NCI-H1417 treated with DMSO at 0.1 percent for 48 hours (cell line): Measurements from ENCODE around the gene KCNQ2.

ENCODE experiments used
- DNase-seq: peaks from one replicate; lab custom pipeline; 2025; lab: John Stamatoyannopoulos, UW

Gene KCNQ2

DNA sequence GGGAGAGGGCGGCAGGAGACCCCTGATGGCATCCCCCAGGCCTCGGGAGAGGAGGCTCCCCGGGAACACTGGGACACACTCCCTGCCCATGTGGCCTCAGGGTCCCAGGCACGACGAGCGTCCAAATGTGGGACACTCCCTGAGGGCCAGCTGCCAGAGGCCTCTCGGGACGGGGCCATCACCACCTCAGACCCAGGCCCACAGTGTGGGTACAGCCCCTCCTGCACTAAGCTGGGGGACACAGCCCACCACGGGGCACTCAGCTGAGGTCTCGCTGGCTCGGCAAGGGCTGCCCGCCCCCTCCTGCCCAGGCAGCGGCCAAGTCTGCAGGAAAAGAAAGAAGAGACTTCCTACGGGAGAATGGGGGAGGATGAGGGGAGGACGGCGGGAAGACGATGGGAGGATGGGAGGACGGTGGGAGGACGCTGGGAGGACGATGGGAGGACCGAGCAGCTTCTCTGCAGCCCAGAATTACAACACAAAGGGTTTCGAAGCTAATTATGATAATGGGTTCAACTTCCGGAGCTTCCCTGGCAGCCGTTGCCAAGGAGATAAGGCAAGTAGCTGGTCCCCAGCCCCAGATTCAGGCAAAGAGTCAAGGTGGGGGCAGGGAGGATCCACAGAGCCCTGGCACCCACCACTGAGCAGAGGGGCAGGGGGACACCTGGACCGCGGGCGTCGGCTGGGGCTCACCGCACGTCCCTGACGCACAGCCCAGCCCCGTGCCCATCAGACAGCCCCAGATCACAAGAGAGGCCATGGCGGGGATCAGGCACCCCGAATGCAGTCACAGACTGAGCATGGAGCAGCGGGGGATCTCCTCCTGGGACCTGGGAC is 17.5 kb downstream of the KCNQ2 start:
- DNase-seq, result peak; percentile 80

DNA sequence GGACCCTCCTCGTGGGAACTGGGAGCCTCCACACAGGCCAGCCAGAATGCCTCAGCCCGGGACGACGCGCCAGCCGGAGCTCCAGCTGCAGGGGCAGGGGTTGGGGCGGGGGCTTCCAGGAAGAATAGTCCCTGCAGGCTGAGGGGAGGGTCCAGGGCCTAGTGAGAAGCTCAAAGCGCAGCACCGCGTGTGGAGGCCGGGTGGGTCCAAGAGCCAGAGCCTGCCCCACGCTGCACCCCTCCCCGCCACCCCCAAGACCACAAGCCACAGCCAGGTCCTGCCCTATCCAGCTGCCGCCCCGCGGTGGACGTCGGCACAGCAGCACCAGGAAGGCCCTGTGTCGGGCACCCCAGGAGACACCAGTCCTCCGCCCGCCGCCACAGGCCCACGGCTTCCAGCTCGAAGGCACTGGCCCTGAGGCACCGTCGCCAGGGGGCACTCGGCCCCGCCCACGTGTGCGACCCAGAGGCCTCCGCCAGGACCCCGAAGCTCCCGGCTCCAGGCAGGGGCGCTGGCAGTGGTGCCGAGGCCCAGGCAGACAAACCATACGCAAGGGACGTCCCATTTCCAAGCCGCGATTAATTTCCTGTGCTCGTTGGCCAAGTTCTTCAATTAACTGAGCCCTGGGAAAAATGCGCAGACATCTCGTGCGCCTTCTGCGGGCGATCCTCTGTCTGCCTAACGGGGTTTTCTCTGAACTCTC is 19.5 kb downstream of the KCNQ2 start:
- DNase-seq, result no peak

GRCh38 chr20:63452341-63452740 is 20.1 kb downstream of the KCNQ2 start:
- DNase-seq, result no peak

DNA sequence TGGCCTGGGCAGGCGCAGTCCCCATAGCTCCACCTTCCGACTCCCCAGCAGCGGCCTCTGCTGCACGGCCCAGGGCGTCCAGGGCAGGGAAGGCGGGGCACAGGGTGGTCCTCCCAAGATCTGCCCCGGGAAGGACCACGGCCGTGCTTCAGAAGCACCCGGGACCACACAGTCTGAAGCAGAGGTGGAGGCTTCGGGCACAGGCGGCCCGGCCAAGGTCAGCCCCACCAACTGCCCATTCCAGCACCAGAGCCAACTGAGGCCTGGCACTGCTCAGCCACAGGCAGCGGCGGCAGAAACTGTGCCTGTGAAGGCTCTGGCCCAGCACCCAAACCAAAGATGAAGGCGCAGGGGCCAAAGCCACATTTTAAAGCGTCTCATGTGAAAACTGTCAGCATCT is 20.6 kb downstream of the KCNQ2 start:
- DNase-seq, result no peak

DNA sequence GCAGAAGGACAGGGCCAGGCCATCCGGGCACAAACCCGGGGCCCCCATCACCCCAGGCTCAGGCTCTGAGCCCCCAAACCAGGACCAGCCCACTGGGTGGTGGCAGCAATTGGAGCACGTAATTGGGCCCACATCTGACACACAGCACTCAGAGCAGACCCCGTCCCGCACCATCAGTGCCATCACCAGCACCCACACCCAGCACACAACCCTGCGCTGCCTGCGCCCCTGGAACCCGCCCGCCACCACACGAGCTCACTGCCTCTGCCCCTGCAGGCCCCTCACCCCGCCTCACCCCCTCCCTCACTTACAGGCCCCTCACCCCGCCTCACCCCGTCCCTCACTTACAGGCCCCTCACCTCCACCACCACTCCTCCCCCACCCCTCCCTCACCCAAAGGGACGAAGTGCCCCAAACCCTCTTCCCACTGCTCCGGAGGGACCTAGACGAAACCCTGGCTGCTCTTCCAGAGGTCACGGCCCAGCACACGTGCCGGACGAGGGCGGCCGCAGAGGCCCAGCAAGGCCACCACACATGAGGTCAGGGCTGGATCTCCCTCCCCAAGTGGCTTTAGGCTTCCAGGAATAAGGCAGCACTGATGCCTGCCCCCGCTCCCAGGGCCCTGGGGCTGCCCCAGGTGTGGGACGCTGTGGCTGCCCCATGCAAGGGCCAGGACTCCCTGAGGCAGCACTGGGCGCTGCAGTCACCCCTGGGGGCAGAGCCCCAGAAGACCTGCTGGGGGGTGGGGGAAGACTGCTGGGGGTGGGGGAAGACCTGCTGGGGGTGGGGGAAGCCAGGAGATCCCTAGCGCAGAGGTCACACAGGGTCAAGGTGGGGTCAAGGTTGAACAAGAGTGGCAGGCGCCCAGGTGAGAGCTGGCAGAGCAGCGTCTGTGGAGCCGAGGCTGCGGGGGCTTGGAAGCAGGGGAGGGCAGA is 22.4 kb downstream of the KCNQ2 start:
- no peak for DNase-seq

- DNase-seq, result no peak
Measured at GRCh38 chr20:63449025-63449424, 23.4 kb downstream of the KCNQ2 start.

DNA sequence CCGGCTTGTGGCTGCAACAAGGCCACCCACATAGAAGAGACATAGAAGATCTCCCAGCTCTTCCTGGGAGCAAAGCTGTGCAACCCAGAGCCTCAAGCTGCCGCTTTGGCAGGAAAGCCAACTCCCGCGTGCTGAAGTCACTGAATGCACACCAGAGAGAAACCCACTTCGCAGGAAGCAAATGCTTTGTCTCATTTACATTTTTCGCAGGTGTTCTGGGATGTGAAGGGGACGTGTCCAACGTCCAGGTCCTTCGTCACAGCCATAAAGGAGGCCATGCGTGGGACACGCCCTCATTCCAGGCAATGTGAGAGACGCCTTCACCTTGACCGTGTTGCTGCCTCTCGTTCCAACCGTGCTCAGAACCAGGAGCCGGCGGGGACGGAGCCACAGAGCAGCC is 24.4 kb downstream of the KCNQ2 start:
- no peak for DNase-seq

DNA sequence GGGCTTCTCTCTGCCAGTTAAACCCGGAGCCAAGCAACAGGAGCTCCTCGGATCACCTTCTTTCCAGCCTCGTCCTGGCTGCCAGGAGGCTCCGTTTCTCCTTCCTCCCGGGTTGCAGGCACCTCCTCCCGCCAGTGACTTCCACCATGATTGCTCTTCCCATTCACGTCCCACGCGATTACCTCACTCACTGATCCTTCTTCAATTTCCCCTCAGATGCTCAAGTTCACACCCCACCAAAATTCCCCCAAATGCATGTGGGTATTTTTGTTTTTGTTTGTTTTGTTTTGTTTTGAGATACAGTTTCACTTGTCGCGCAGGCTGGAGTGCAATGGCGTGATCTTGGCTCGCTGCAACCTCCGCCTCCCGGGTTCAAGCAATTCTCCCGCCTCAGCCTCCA is 25.1 kb downstream of the KCNQ2 start:
- no peak for DNase-seq

DNA sequence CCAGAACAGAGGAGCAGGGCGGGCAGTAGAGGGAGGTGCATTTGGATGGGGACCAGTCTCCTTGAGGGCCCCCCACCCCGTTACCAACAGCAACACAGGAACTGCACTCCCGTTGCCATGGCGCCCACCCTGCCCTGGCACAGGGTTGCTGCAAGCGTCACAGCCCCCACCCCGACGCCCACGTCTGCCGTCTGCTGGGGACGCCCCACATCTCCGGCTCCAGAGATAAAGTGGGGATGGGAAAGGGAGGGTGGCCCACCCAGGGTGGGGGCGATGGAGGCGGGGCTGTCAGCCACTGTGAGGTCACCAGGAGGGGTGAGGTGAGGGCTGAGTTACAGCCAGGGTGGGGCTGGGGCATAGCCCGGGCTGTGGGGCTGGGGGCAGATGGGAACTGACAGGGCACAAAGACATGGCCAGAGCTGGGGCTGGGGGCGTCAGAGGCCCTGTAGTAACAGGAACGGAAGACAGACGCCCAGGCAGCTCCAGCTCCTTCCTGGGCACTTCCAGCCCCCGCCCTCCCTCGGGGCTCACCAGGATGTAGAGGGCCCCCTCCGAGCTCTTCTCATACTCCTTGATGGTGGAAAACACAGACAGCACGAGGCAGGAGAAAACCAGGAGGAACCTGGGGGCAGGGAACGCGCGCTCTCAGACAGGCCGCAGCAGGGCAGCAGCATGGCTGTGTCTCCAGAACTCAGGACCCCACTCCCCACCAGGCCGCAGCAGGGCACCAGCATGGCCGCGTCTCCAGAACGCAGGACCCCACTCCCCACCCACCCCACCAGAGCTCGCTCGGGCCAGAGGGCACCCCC is 26.0 kb downstream of the KCNQ2 start:
- no peak for DNase-seq

GRCh38 chr20:63445075-63445734 is 27.2 kb downstream of the KCNQ2 start:
- DNase-seq, result no peak

DNA sequence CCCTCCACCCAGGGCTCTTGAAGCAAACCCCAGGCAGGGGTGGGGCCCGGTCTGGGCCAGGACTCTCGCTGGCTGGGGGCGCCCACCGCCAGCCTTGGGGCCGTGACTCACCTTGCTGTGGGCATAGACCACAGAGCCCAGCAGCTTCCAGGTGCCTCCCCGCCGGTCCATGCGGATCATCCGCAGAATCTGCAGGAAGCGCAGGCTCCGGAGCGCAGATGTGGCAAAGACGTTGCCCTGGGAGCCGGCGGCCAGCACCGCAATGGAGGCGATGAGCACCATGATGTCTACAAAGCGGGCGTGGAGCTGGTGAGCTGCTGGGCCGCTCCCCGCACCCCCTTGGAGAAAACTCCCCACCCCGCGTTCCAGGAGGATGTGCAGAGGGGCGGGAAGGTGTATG is 27.9 kb downstream of the KCNQ2 start:
- DNase-seq, result no peak

- DNase-seq, result no peak
Measured at GRCh38 chr20:63443606-63444395, 28.7 kb downstream of the KCNQ2 start.

GRCh38 chr20:63442100-63442493 is 30.4 kb downstream of the KCNQ2 start:
- DNase-seq, result no peak

GRCh38 chr20:63441136-63442099 is 31.0 kb downstream of the KCNQ2 start:
- DNase-seq, result no peak

DNA sequence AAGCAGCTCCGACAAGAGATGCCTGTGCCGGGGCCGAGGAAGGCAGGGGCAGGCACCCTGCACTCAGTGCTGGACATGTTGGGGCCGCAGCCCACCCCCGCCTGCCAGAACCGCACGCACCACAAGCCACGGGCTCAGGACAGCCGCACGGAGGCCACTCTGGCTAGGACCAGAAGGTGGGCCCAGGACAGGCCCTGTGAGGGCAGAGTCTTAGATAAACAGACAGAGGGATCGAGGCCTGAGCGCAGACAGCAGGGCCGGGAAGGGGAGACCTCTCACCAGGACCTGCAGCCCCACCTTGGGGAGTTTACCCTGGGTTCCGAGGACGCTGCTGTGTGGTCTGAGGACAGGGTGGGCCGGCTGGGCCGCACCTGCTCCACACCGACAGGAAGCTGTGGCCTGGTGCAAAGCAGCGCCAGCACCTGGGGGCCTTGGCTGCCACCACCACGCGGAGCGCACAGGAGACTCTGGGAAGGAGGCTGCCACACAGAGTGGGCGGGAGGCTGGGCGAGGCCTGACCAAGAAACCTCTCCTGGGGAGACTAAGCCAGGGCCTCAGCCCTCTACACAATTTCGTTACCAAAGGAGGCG is 32.0 kb downstream of the KCNQ2 start:
- DNase-seq, result no peak

DNA sequence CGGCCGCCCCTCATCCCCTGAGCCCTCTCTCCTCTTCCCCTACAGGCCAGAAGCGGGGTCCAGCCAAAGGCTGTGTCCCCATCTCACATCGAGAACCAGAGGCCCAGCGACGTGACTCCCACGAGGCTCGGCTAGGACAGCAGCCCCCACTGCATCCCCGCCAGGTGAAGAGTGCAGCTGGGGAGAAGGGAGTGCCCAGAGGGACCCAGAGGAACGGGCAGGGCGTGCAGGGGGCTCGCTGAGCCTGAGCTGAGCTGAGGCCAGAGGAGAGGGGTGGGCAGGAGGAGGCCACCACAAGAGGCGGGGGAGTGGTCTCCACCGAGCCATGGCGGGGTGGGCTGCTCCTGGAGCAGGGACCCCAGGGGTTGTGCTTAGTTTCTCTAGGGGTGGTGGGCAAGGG is 32.6 kb downstream of the KCNQ2 start:
- DNase-seq, result no peak

GRCh38 chr20:63438121-63438520 is 34.3 kb downstream of the KCNQ2 start:
- no peak for DNase-seq

DNA sequence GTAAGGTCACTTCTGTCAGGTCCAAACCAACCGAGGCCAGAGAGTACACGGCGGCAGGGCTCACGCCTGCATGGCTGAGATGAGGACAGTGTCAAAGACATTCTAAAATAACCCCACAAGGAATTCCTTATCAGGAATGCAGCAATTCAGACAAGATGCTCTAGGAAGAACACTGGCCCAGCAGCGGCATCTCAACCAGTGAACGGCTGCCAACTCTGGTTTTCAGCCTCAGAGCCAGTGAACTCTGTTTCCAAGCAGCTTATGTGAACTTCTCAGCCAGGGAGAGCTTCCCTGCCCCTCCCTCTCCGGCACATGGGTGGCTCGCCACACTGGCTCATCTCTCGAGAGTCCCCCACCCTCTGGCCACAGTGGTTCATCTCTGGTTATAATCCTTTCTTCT is 36.9 kb downstream of the KCNQ2 start:
- DNase-seq, result no peak
